GM12878 (cell line): Measurements from ENCODE around the gene CACNA1S. TPM values are rescaled to one million over a fixed set of nuclear protein-coding genes. Genes with fewer than 3 reads are reported as not detected.

Source experiments
- ATAC-seq: fragments of 200-7000 bp; cut with Tn5 transposase; 3 replicates; pipeline ENCODE4 v1.9.1; 2020; ENCODE audit warnings: mild to moderate bottlenecking, moderate library complexity
- BruUV-seq: library from RNA; stranded (reverse); fragments of 400-500 nt; replicated peaks from 2 replicates; lab custom pipeline; 2021; lab: Mats Ljungman, UMichigan
- CTCF ChIA-PET: fragments of 300-600 bp; sonication (Branson Sonifier 250); formaldehyde crosslinking; extraction: SDS; loops from one replicate; lab custom pipeline; 2021; ENCODE audit warnings: inconsistent platforms; lab: Yijun Ruan, JAX
- POLR2A ChIA-PET: fragments of 350-600 bp; formaldehyde crosslinking; extraction: SDS; loops from one replicate; lab custom pipeline; 2021; ENCODE audit warnings: inconsistent platforms; lab: Charles Lee
- RAD21 ChIA-PET: fragments of 300-600 bp; sonication (Branson Sonifier 250); formaldehyde crosslinking; loops from one replicate; lab custom pipeline; 2023; ENCODE audit warnings: antibody characterized with exemption; ENCODE audit not compliant: unreplicated experiment; lab: Charles Lee
- SMC1A ChIA-PET: fragments of 300-600 bp; sonication (Branson Sonifier 250); formaldehyde crosslinking; loops from one replicate; lab custom pipeline; 2023; ENCODE audit not compliant: unreplicated experiment, uncharacterized antibody; lab: Charles Lee
- DNase-seq: peaks from one replicate; pipeline ENCODE4 v3.0.0-alpha.2; 2011; ENCODE audit warnings: low read depth, low spot score
- FAIRE-seq: peaks from 3 replicates; lab custom pipeline; 2011; peaks lifted over from hg19 to GRCh38; lab: Jason Lieb, UNC
- H2AFZ ChIP-seq: 2 replicates; pipeline ENCODE4 v1.6.0; 2011; ENCODE audit warnings: low read depth, low read length, control low read depth; ENCODE audit not compliant: control insufficient read depth
- H3K27ac ChIP-seq: 2 replicates; pipeline ENCODE4 v1.5.1; 2011; ENCODE audit warnings: control low read depth; ENCODE audit not compliant: control insufficient read depth, insufficient read depth
- H3K27me3 ChIP-seq, 2 experiments: replicated peaks in 1 of 2; 2 replicates each; pipeline versions ENCODE4 v1.6.0 to v1.6.1; 2011; ENCODE audit warnings: low read length in 1 of 2; ENCODE audit not compliant: control insufficient read depth in 2 of 2, insufficient read depth in 2 of 2
- H3K36me3 ChIP-seq, 2 experiments: 2 replicates each; pipeline ENCODE4 v1.5.1; 2011; ENCODE audit warnings: low read length in 1 of 2; ENCODE audit not compliant: control insufficient read depth in 2 of 2, insufficient read depth in 2 of 2
- H3K4me1 ChIP-seq: 2 replicates; pipeline ENCODE4 v1.6.1; 2011; ENCODE audit warnings: mild to moderate bottlenecking, low read length, moderate library complexity, mixed read lengths; ENCODE audit not compliant: control insufficient read depth, insufficient read depth
- H3K4me2 ChIP-seq: 2 replicates; pipeline ENCODE4 v1.6.0; 2011; ENCODE audit warnings: control low read depth; ENCODE audit not compliant: control insufficient read depth, insufficient read depth
- H3K4me3 ChIP-seq: fragments of 200-600 bp; sonication (generic); 2 replicates; pipeline ENCODE4 v1.5.1; 2016
- H3K79me2 ChIP-seq: 2 replicates; pipeline ENCODE4 v1.6.0; 2011; ENCODE audit warnings: low read length; ENCODE audit not compliant: control insufficient read depth, insufficient read depth
- H3K9ac ChIP-seq: 2 replicates; pipeline ENCODE4 v1.8.0; 2011; ENCODE audit warnings: low read length, control low read depth, mixed read lengths; ENCODE audit not compliant: control insufficient read depth, insufficient read depth
- H3K9me3 ChIP-seq: replicated peaks from 3 replicates; pipeline ENCODE4 v1.5.1; 2011; ENCODE audit warnings: mild to moderate bottlenecking, low read length; ENCODE audit not compliant: control insufficient read depth, insufficient read depth
- H4K20me1 ChIP-seq: 2 replicates; pipeline ENCODE4 v1.6.0; 2011; ENCODE audit not compliant: control insufficient read depth, insufficient read depth
- CBX5 ChIP-seq: sonication (generic); IDR thresholded peaks from 2 replicates; pipeline ENCODE4 v1.6.1; 2016; ENCODE audit warnings: low read depth, moderate library complexity, mild to moderate bottlenecking, inconsistent platforms
- EGR1 ChIP-seq, 2 experiments: IDR thresholded peaks; 1 replicate in 1 of 2; 2 replicates in 1 of 2; pipeline ENCODE4 v1.6.1; 2011 to 2012; ENCODE audit warnings: low read depth in 2 of 2, low read length in 2 of 2, borderline replicate concordance in 1 of 2, mild to moderate bottlenecking in 1 of 2, moderate library complexity in 1 of 2
- FOS ChIP-seq: IDR thresholded peaks from 3 replicates; pipeline ENCODE4 v1.6.1; 2011; ENCODE audit warnings: borderline replicate concordance; ENCODE audit not compliant: insufficient read length; ENCODE audit errors: extremely low read depth
- IKZF2 ChIP-seq, 2 experiments: fragments of 450-650 bp; IDR thresholded peaks; 2 replicates each; pipeline ENCODE4 v1.6.1; 2017; ENCODE audit warnings: mild to moderate bottlenecking in 2 of 2, moderate library complexity in 2 of 2
- MYB ChIP-seq: fragments of 150-350 bp; IDR thresholded peaks from 2 replicates; pipeline ENCODE4 v1.6.1; 2014; ENCODE audit warnings: mild to moderate bottlenecking, low read depth, low read length, borderline replicate concordance
- NR2F1 ChIP-seq: fragments of 450-650 bp; conservative IDR thresholded peaks from 2 replicates; pipeline ENCODE4 v1.6.1; 2017; ENCODE audit warnings: mild to moderate bottlenecking
- NRF1 ChIP-seq: conservative IDR thresholded peaks from 2 replicates; pipeline ENCODE4 v1.6.1; 2011; ENCODE audit warnings: mild to moderate bottlenecking, low read depth, low read length, improper control_type of control experiment
- POLR2AphosphoS2 ChIP-seq: IDR thresholded peaks from 2 replicates; pipeline ENCODE4 v1.6.1; 2011; ENCODE audit warnings: low read depth, mild to moderate bottlenecking, low read length, improper control_type of control experiment, moderate library complexity
- RAD21 ChIP-seq: IDR thresholded peaks from 2 replicates; pipeline ENCODE4 v1.6.1; 2011; ENCODE audit warnings: mild to moderate bottlenecking, low read depth, low read length, moderate library complexity; ENCODE audit not compliant: insufficient read depth
- SIX5 ChIP-seq: IDR thresholded peaks from 2 replicates; pipeline ENCODE4 v1.6.1; 2011; ENCODE audit warnings: mild to moderate bottlenecking, low read depth, low read length, moderate library complexity; ENCODE audit not compliant: severe bottlenecking
- STAT3 ChIP-seq: IDR thresholded peaks from 2 replicates; pipeline ENCODE4 v1.6.1; 2011; ENCODE audit warnings: low read depth, low read length, improper control_type of control experiment
- TCF7 ChIP-seq: IDR thresholded peaks from 2 replicates; pipeline ENCODE4 v1.6.1; 2014; ENCODE audit warnings: antibody characterized with exemption, borderline replicate concordance
- YBX1 ChIP-seq: fragments of 450-650 bp; IDR thresholded peaks from 2 replicates; pipeline ENCODE4 v1.6.1; 2016; ENCODE audit warnings: antibody characterized with exemption
- WGBS: methylation state at CpG from one replicate; pipeline ENCODE4 v1.1.6; 2016; ENCODE audit warnings: low lambda C conversion rate; ENCODE audit not compliant: insufficient replicate concordance, insufficient coverage; ENCODE audit errors: missing lambda C conversion rate; 5-methylcytosine and 5-hydroxymethylcytosine counted together
- in situ Hi-C: fragments of 300-500 bp; cut with MboI; formaldehyde crosslinking; loops from 9 replicates; pipeline ENCODE4 v1.14.3; 2018; ENCODE audit warnings: mixed read lengths
- intact Hi-C: fragments of 100-400 bp; cut with micrococcal nuclease; formaldehyde crosslinking; loops from one replicate; pipeline ENCODE4 v1.14.2; 2022; ENCODE audit not compliant: unreplicated experiment
- polyA plus RNA-seq, 11 experiments: library from polyadenylated mRNA; depleted of rRNA in 4 of 11; unstranded in 6 of 11; stranded (reverse) in 5 of 11; fragments of >200 nt; fragmentation: Nextera tagmentation in 4 of 11; fragmentation: Illumina TruSeq in 1 of 11; extraction: Ambion mirVana in 4 of 11; extraction: Trizol in 1 of 11; gene quantifications; 1 replicate in 1 of 11; 2 replicates in 10 of 11; pipeline versions ENCODE4 v1.2.1 to v1.2.3, GENCODE V29; 2011 to 2016; ENCODE audit warnings: inconsistent platforms in 2 of 11, missing spikeins in 2 of 11, low read depth in 1 of 11
- total RNA-seq, 4 experiments: library from RNA; depleted of rRNA in 3 of 4; stranded (reverse); fragments of >200 nt in 3 of 4; fragmentation: Illumina TruSeq in 1 of 4; extraction: Trizol in 1 of 4; gene quantifications; 2 replicates each; pipeline versions ENCODE4 v1.2.1 to v1.2.3, GENCODE V29; 2013 to 2021
- TF ChIP-seq, protein P1 (sequence below): IDR thresholded peaks from 2 replicates; pipeline ENCODE4 v1.6.1; 2011; ENCODE audit warnings: borderline replicate concordance, low read depth, mild to moderate bottlenecking, moderate library complexity, mixed read lengths, low read length; ENCODE audit not compliant: insufficient read depth; ENCODE audit errors: extremely low read length
- TF ChIP-seq, protein P2 (sequence below): fragments of 450-650 bp; IDR thresholded peaks from 2 replicates; pipeline ENCODE4 v1.6.1; 2018; ENCODE audit warnings: borderline replicate concordance, mild to moderate bottlenecking; ENCODE audit not compliant: partially characterized antibody
- TF ChIP-seq, protein P3 (sequence below): fragments of 450-650 bp; IDR thresholded peaks from 2 replicates; pipeline ENCODE4 v1.6.1; 2016; ENCODE audit warnings: mild to moderate bottlenecking
- TF ChIP-seq, protein P4 (sequence below): IDR thresholded peaks from 2 replicates; pipeline ENCODE4 v1.6.1; 2011; ENCODE audit warnings: low read depth, low read length, improper control_type of control experiment, borderline replicate concordance

The CACNA1S gene
- total and polyA plus RNA-seq, 10 of the 15 experiments (the other 5 are each of a cell fraction or from before 2014, with no cell fraction given) = under 0.01 to 0.04 (median 0.02) TPM; not detected in 6

DNA sequence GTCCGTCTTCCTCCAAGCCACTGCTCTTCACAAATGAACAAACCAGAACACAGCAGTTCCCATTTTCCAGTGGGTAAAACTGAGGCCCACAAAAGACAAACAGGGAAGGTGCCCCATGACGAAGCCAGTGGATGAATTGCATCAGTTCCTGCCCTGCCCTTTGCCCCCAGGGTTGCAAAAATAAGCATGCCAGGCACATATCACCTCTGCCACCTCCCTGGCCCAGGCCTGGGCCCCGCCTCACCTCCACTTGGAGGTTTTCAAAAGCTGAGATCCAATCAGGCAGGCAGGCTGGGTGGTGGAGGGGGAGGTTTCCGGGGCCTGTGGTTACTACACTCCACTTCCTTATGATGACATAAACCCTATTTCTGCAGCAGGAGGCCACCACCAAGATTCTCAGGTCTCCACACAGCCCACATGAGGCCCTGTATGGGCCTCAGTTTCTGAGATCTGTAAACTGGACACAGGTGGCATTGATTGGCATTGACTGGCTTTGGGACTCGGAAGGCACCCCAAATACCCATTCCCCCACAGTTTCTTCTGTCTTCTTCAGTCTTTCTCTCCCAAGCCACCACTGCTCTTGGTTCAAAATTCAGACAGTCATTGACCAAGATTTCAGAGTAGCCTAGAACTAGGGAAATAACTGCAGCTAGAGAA lies 92.8 kb downstream of the CACNA1S start:
- TSS peak; percentile 10 for BruUV-seq
- Histone ChIP-seq H2AFZ (peak overlapping the region; percentile 64), H4K20me1 (no peaks in the 10 kb centered on the region), H3K4me3 (peak overlapping the region; percentile 93; the same call in 1 of the 2 replicates), H3K79me2 (peaks cover 59% of the 10 kb centered on the region), H3K4me2 (peak overlapping the region; percentile 97), H3K36me3 (no peaks in the 10 kb centered on the region), H3K9me3 (no peaks in the 10 kb centered on the region), H3K4me1 (peaks cover 73% of the 10 kb centered on the region), H3K27ac (peak overlapping the region; percentile 94), H3K9ac (peak overlapping the region; percentile 63), H3K27me3 (no peaks in the 10 kb centered on the region)
- 0% methylated on average over 5 of the region's 5 CpGs for WGBS
- in situ Hi-C loops = no loop called here
- no peak for FAIRE-seq
- intact Hi-C loops = no loop called here
- ATAC-seq = peak; percentile 74
- ChIA-PET SMC1A (interaction anchor here (0.8 to 10.3 kb wide), 16 partner anchors 21 to 461 kb away, joined by 3 to 91 read pairs (median 6); partner anchors contain the start of gene INAVA), POLR2A (interaction anchor here (0.6 to 4.6 kb wide), 8 partner anchors 30 to 392 kb away, joined by 3 to 27 read pairs (median 8); no protein-coding TSS in a partner anchor), RAD21 (interaction anchor here (0.8 to 15.8 kb wide), 17 partner anchors 9 to 460 kb away, joined by 3 to 239 read pairs (median 6); partner anchors contain the start of gene KIF14), CTCF (interaction anchor here (1.0 to 16.7 kb wide), 14 partner anchors 9 to 460 kb away, joined by 3 to 250 read pairs (median 6); partner anchors contain the start of gene INAVA)
- DNase-seq = peak; percentile 84
- TF ChIP-seq NR2F1 (peak; percentile 89), SIX5 (no peak), CBX5 (no peak), NRF1 (no peak), RAD21 (no peak), POLR2AphosphoS2 (no peak), EGR1 (IDR thresholded peaks at IDR 0.05; ENCODE audit: borderline replicate concordance in 1 of 2, low read depth in 2 of 2, low read length in 2 of 2) (no peak), MYB (no peak), IKZF2 (IDR thresholded peaks at IDR 0.05) (peak; percentile 75 to 83), TCF7 (no peak), STAT3 (no peak), FOS (no peak), YBX1 (no peak)
- TF ChIP-seq, protein P1, sequence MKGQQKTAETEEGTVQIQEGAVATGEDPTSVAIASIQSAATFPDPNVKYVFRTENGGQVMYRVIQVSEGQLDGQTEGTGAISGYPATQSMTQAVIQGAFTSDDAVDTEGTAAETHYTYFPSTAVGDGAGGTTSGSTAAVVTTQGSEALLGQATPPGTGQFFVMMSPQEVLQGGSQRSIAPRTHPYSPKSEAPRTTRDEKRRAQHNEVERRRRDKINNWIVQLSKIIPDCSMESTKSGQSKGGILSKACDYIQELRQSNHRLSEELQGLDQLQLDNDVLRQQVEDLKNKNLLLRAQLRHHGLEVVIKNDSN = no peak
- TF ChIP-seq, protein P2, sequence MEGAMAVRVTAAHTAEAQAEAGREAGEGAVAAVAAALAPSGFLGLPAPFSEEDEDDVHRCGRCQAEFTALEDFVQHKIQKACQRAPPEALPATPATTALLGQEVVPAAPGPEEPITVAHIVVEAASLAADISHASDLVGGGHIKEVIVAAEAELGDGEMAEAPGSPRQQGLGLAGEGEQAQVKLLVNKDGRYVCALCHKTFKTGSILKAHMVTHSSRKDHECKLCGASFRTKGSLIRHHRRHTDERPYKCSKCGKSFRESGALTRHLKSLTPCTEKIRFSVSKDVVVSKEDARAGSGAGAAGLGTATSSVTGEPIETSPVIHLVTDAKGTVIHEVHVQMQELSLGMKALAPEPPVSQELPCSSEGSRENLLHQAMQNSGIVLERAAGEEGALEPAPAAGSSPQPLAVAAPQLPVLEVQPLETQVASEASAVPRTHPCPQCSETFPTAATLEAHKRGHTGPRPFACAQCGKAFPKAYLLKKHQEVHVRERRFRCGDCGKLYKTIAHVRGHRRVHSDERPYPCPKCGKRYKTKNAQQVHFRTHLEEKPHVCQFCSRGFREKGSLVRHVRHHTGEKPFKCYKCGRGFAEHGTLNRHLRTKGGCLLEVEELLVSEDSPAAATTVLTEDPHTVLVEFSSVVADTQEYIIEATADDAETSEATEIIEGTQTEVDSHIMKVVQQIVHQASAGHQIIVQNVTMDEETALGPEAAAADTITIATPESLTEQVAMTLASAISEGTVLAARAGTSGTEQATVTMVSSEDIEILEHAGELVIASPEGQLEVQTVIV = no peak
- TF ChIP-seq, protein P3, sequence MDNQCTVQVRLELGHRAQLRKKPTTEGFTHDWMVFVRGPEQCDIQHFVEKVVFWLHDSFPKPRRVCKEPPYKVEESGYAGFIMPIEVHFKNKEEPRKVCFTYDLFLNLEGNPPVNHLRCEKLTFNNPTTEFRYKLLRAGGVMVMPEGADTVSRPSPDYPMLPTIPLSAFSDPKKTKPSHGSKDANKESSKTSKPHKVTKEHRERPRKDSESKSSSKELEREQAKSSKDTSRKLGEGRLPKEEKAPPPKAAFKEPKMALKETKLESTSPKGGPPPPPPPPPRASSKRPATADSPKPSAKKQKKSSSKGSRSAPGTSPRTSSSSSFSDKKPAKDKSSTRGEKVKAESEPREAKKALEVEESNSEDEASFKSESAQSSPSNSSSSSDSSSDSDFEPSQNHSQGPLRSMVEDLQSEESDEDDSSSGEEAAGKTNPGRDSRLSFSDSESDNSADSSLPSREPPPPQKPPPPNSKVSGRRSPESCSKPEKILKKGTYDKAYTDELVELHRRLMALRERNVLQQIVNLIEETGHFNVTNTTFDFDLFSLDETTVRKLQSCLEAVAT = 0 out of 2 replicates have a peak, but pooled peaks have one; percentile 28
- TF ChIP-seq, protein P4, sequence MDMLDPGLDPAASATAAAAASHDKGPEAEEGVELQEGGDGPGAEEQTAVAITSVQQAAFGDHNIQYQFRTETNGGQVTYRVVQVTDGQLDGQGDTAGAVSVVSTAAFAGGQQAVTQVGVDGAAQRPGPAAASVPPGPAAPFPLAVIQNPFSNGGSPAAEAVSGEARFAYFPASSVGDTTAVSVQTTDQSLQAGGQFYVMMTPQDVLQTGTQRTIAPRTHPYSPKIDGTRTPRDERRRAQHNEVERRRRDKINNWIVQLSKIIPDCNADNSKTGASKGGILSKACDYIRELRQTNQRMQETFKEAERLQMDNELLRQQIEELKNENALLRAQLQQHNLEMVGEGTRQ = no peak
